ENCODE results near the gene JMJD1C.

Gene JMJD1C

DNA sequence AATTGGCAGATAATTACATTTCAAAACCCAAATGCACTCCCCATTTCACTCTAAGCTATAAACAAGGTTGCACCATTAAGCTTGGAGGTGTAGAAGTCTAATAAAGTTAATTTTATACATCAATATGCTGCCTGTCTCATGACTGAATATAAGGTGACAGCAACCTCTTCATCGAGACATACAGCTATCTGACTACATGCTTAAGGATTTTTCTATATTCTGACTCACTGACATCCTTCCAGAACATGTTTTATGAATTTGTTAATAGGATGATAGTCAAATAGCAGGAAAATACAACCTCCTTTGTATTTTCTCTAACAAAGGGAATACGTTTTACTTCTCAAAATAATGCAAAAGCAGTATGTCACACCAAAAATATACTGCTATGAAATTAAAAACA, 256.1 kb downstream of the JMJD1C start:
- Histone ChIP-seq H3K4me3 (no peak overlapping the region), H4K20me1 (peaks cover 56% of the 10 kb centered on the region), H3K4me1 (peaks cover 9% of the 10 kb centered on the region; the same call in 1 of the 2 replicates), H3K27ac (no peak overlapping the region), H3K4me2 (no peak overlapping the region), H3K9ac (no peak overlapping the region), H3K27me3 (no peaks in the 10 kb centered on the region), H3K9me3 (no peaks in the 10 kb centered on the region), H3K36me3 (peaks cover 86% of the 10 kb centered on the region)
- TF ChIP-seq Cebpa-rat (IDR thresholded peaks at IDR 0.05) = no peak

GRCh38 chr10:63208986-63209385, 256.8 kb downstream of the JMJD1C start:
- H4K20me1 ChIP-seq = peaks cover 56% of the 10 kb centered on the region

DNA sequence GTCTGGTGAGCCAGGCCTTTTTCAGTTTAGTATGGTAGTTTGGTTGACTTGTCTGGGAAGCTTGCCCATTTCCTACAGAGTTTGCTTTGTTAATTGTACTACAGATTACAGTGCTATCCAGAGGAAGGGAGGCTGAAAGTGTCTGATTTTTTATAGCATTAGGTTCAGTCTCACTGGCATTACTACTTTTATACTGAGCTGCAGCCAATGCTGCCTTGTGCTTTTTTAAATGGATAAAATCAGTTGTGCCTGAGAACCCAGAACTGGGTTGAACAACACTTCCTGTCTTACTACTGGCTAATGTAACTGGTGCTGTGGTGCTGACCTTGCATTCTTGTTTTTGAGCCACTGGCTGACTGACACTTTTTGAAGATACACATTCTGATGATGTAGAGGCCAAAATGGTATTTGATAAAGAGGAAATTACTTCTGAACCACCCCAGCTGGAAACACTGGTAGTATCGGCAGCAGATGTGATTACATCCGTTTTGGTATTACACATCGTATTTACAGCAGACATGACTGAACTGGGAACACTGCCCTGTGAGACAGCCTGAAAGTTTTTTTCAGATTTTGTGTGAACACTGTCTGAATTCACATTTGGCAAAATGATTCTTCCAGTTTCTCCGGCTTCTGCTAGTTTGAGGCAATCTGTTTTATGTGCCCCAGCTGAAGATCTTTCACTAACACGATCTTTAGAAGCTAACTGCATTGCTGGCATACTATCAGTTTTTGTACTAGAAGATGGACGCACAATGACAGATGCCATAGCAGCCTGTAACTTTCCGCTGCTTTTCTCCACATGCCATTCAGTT, 258.6 kb downstream of the JMJD1C start:
- Histone ChIP-seq H3K27me3 (no peaks in the 10 kb centered on the region), H3K36me3 (peaks cover 74% of the 10 kb centered on the region), H4K20me1 (peaks cover 51% of the 10 kb centered on the region), H3K9ac (no peak overlapping the region), H3K4me3 (no peak overlapping the region), H3K4me2 (no peak overlapping the region), H3K27ac (no peak overlapping the region), H3K4me1 (peaks cover 9% of the 10 kb centered on the region; the same call in 1 of the 2 replicates), H3K9me3 (no peaks in the 10 kb centered on the region)
- no peak for TF ChIP-seq Cebpa-rat (IDR thresholded peaks at IDR 0.05)

More at GRCh38 chr10:63208986-63209385, 256.8 kb downstream of the JMJD1C start:
- no peaks in the 10 kb centered on the region for H3K27me3 ChIP-seq
- H3K4me2 ChIP-seq = no peak overlapping the region
- no peak overlapping the region for H3K4me3 ChIP-seq
- TF ChIP-seq Cebpa-rat (IDR thresholded peaks at IDR 0.05) = no peak
- peaks cover 86% of the 10 kb centered on the region for H3K36me3 ChIP-seq
- H3K9ac ChIP-seq = no peak overlapping the region
- peaks cover 9% of the 10 kb centered on the region; the same call in 1 of the 2 replicates for H3K4me1 ChIP-seq
- no peaks in the 10 kb centered on the region for H3K9me3 ChIP-seq
- no peak overlapping the region for H3K27ac ChIP-seq

DNA sequence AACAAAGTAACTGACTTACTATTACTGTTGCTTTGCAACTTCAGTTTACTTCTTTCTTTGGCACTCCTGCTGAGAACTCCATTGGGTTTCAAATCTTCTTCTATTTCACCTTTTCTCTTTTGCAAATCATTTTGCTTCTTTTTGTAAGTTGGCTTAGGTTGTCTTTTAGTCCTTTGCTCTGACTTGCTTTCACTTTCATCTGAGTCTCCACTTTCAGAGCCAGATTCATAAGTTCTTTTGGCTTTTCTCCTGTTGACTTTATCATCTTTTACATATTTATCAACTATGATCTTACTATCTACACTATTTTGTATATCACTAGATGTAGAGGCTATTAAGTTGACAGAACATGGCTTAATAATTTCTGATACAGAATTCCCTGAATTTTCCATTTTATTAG, 259.2 kb downstream of the JMJD1C start:
- H3K9ac ChIP-seq = no peak overlapping the region

GRCh38 chr10:63205421-63205820, 260.4 kb downstream of the JMJD1C start:
- peaks cover 68% of the 10 kb centered on the region for H3K36me3 ChIP-seq
- no peak overlapping the region for H3K27ac ChIP-seq
- H3K9me3 ChIP-seq = no peaks in the 10 kb centered on the region
- H3K27me3 ChIP-seq = no peaks in the 10 kb centered on the region
- no peak overlapping the region for H3K9ac ChIP-seq
- H3K4me3 ChIP-seq = no peak overlapping the region
- H4K20me1 ChIP-seq = peaks cover 38% of the 10 kb centered on the region
- no peak for TF ChIP-seq Cebpa-rat (IDR thresholded peaks at IDR 0.05)
- H3K4me1 ChIP-seq = peaks cover 9% of the 10 kb centered on the region; the same call in 1 of the 2 replicates
- no peak overlapping the region for H3K4me2 ChIP-seq

More for the DNA sequence above, 259.2 kb downstream of the JMJD1C start:
- H3K9me3 ChIP-seq = no peaks in the 10 kb centered on the region
- no peak overlapping the region for H3K27ac ChIP-seq
- peaks cover 74% of the 10 kb centered on the region for H3K36me3 ChIP-seq
- peaks cover 50% of the 10 kb centered on the region for H4K20me1 ChIP-seq
- H3K4me1 ChIP-seq = peaks cover 9% of the 10 kb centered on the region; the same call in 1 of the 2 replicates
- no peaks in the 10 kb centered on the region for H3K27me3 ChIP-seq
- H3K4me3 ChIP-seq = no peak overlapping the region
- no peak for TF ChIP-seq Cebpa-rat (IDR thresholded peaks at IDR 0.05)
- no peak overlapping the region for H3K4me2 ChIP-seq

DNA sequence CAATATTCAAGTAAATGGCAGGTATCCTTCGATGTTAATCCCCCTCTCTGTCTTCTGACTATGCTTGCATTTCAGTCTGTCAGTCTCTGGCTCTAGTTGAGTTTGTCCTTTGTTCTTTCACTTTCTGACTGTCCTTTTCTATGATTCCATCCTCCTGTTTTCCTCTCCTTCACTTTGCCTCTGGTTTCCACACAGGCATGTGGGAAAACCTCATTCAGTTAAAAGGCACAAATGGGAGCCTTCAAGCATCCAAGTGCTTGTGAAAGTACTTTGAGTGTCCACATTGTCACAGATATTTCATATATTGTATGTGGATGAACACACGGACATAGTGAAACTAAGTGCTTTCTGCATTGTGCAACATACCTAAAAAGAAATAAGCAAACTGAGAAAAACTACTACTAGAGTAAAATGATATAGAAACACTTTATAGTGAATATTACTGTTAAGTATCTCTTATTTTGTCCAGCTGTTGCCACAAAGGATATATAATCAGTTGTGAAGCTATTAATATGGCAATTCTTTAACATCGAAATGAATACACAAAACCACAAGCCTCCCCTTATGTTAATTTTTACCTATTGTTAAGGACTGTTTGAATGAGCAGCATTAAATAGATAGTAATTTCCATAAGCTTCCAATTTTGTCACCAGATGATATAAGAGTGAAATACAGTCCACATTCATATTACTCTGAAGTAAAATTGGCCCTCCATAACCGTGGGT, 260.9 kb downstream of the JMJD1C start:
- peaks cover 9% of the 10 kb centered on the region; the same call in 1 of the 2 replicates for H3K4me1 ChIP-seq
- H3K4me2 ChIP-seq = no peak overlapping the region
- no peak overlapping the region for H3K9ac ChIP-seq
- H3K27ac ChIP-seq = no peak overlapping the region
- no peaks in the 10 kb centered on the region for H3K9me3 ChIP-seq
- peaks cover 32% of the 10 kb centered on the region for H4K20me1 ChIP-seq
- TF ChIP-seq Cebpa-rat (IDR thresholded peaks at IDR 0.05) = no peak
- no peak overlapping the region for H3K4me3 ChIP-seq
- H3K27me3 ChIP-seq = no peaks in the 10 kb centered on the region
- peaks cover 70% of the 10 kb centered on the region for H3K36me3 ChIP-seq

DNA sequence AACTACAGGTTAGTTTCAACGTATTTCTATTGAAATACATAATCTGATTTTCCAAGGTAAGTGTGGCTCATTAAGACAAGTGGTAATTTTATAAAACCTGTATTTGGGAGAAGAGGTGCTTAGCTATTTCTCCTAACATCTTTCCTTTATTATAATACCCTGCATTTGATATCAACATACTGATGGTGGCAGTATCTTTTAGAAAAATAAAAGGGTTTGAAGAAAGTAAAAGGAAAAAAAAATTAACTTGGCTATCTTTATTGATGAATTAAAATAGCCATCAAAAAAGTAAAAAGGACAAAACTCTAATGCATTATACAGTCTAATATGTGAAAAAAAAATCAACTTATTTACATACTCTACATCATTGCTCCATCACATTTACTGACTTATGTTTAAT, 264.7 kb downstream of the JMJD1C start:
- Histone ChIP-seq H3K9me3 (no peaks in the 10 kb centered on the region), H3K4me3 (no peak overlapping the region), H4K20me1 (peaks cover 26% of the 10 kb centered on the region), H3K27ac (no peak overlapping the region), H3K9ac (no peak overlapping the region), H3K4me1 (no peaks in the 10 kb centered on the region), H3K27me3 (no peaks in the 10 kb centered on the region), H3K36me3 (peaks cover 73% of the 10 kb centered on the region), H3K4me2 (no peak overlapping the region)
- no peak for TF ChIP-seq Cebpa-rat (IDR thresholded peaks at IDR 0.05)

DNA sequence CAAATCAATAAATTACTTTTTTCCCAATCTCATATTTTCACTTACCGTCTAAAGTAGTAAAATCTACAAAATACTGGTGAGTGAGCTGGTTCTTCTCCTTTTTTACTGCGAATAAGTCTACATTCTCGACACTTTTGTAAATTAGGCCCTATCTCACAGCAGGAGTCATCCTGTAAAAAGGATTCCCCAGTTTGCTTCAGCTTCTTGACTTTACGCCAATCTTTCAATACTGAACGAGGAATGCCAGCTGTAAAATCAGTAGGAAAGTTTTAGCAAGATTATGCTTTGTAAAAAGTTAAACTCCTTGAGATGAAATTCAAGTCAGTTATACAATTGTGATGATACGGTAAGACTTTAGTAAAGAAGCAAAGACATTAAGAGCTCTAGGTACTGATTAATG, 265.3 kb downstream of the JMJD1C start:
- Histone ChIP-seq H3K4me3 (no peak overlapping the region), H3K9me3 (no peaks in the 10 kb centered on the region), H4K20me1 (peaks cover 20% of the 10 kb centered on the region), H3K27me3 (no peaks in the 10 kb centered on the region), H3K9ac (no peak overlapping the region), H3K4me1 (no peaks in the 10 kb centered on the region), H3K27ac (no peak overlapping the region), H3K36me3 (peaks cover 73% of the 10 kb centered on the region), H3K4me2 (no peak overlapping the region)
- TF ChIP-seq Cebpa-rat (IDR thresholded peaks at IDR 0.05) = no peak

DNA sequence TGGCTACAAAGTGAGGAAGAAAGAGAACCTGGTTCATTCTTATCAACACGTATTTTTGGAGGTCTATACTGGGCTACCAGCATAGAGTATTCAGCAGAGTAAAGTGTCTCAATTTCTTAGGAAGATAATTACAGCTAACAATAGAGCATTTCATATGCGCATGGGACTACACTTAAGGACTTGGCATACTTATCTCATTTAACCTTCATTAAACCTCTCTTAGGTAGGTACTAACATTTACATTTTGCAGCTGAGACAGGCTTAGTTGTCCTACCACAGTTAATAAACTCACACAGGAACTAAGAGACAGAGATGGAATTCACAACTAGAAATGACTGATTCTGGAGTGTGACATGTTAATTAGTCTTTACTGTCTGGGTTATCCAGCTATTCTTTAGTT, 266.1 kb downstream of the JMJD1C start:
- Histone ChIP-seq H3K4me1 (no peaks in the 10 kb centered on the region), H3K9me3 (no peaks in the 10 kb centered on the region), H3K27ac (no peak overlapping the region), H3K36me3 (peaks cover 75% of the 10 kb centered on the region), H3K4me2 (no peak overlapping the region), H3K27me3 (no peaks in the 10 kb centered on the region), H3K9ac (no peak overlapping the region), H4K20me1 (peaks cover 15% of the 10 kb centered on the region), H3K4me3 (no peak overlapping the region)
- TF ChIP-seq Cebpa-rat (IDR thresholded peaks at IDR 0.05) = no peak
